Measurements from ENCODE around the gene NUP210.

NUP210 gene

GRCh38 chr3:13420045-13420830 is at the start of gene NUP210:
Gene NUP210 (minus strand): TSS chr3:13420322. CDS start chr3:13420226, 96 bp downstream.
- peak; percentile 78 to 79 for DNase-seq (ENCODE audit: low read depth in 1 of 2, low spot score in 1 of 2)
- TF ChIP-seq JUND (IDR thresholded peaks at IDR 0.05; ENCODE audit: low read depth) = no peak
- in situ Hi-C loops (cut with HindIII; ENCODE audit: low pct_unique_long_range_greater_than_20kb, low sequenced_read_pairs) = no loop called here

GRCh38 chr3:13466781-13467180 is 46.7 kb upstream of the NUP210 start:
- TF ChIP-seq JUND (IDR thresholded peaks at IDR 0.05; ENCODE audit: low read depth) = no peak
- in situ Hi-C loops (cut with HindIII; ENCODE audit: low pct_unique_long_range_greater_than_20kb, low sequenced_read_pairs) = no loop called here
- peak in 1 of 2 experiments; percentile 52 for DNase-seq (ENCODE audit: low read depth in 1 of 2, low spot score in 1 of 2)

DNA sequence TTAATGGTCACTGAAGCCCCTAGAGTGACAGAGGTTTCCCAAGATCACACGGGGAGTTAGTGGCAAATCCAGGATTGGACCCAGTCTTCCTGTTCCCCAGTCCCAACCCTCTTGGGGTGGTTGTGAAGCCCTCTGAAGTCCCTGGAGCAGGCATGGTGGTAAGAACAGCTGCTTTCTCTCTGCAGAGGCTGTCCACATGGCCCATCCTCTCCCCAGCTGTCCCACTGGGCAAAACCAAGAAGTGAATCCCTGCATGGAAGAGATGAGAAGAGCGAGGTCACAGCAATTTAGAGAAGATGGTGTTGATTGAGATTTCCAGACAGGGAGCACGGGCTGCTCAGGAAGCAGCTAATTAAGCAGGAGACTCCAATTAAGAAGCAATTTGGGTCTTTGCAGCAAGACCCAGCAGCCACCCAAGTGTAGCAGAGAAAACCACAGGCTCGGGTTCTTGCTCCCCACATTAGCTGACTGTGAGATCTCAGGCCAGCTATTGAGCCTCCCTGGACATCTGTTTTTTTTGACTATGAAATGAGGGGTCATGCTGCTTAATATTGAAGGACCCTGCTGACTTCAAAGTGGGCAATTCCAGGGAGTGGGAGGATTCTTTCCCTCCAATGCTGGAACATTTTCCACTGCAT is 45.2 kb upstream of the NUP210 start:
- in situ Hi-C loops (cut with HindIII; ENCODE audit: low pct_unique_long_range_greater_than_20kb, low sequenced_read_pairs) = no loop called here
- no peak for DNase-seq (ENCODE audit: low read depth in 1 of 2, low spot score in 1 of 2)
- TF ChIP-seq JUND (IDR thresholded peaks at IDR 0.05; ENCODE audit: low read depth) = no peak

DNA sequence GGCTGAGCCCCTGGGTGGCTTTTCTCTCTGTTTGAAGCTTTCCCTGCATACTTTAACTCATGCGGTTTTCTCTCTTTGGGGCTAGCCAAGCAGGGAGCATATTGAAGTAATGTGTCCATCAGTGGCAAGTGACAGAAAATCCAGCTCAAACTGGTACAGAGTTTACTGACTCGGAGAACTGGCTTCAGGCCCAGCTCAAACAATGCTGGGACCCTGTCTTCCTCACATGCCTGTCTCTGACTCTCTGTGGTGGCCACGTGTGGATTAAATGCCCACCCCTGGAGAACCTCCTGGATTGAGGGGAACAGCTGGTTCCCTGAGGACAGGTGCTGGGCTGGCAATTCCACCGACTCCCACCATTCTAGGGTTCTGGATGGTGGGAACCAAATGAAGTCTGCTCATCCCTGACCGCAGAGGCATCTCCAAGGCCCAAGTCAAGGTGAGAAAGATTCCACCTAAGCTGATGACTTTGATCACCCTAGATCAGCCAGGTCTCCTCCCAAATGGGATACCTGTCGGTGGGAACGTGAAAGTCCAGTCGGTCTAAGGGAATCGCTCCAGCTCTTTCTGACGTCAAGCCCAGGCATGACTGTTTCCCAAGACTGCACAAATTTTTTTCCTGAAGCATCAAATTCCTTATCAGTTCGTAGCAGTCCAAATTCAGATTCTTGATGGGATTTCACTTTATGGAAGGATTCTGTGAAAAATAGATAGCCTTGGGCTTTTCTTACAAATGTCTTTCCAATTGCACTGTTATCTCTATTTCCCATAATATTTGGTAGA is 43.7 kb upstream of the NUP210 start:
- in situ Hi-C loops (cut with HindIII; ENCODE audit: low pct_unique_long_range_greater_than_20kb, low sequenced_read_pairs) = no loop called here
- TF ChIP-seq JUND (IDR thresholded peaks at IDR 0.05; ENCODE audit: low read depth) = no peak
- no peak for DNase-seq (ENCODE audit: low read depth in 1 of 2, low spot score in 1 of 2)

GRCh38 chr3:13462822-13463221 is 42.7 kb upstream of the NUP210 start:
- TF ChIP-seq JUND (IDR thresholded peaks at IDR 0.05; ENCODE audit: low read depth) = no peak
- in situ Hi-C loops (cut with HindIII; ENCODE audit: low pct_unique_long_range_greater_than_20kb, low sequenced_read_pairs) = no loop called here
- DNase-seq (ENCODE audit: low read depth in 1 of 2, low spot score in 1 of 2) = no peak

- in situ Hi-C loops (cut with HindIII; ENCODE audit: low pct_unique_long_range_greater_than_20kb, low sequenced_read_pairs) = no loop called here
- DNase-seq (ENCODE audit: low read depth in 1 of 2, low spot score in 1 of 2) = no peak
Observed at GRCh38 chr3:13462125-13462629, 42.1 kb upstream of the NUP210 start.

DNA sequence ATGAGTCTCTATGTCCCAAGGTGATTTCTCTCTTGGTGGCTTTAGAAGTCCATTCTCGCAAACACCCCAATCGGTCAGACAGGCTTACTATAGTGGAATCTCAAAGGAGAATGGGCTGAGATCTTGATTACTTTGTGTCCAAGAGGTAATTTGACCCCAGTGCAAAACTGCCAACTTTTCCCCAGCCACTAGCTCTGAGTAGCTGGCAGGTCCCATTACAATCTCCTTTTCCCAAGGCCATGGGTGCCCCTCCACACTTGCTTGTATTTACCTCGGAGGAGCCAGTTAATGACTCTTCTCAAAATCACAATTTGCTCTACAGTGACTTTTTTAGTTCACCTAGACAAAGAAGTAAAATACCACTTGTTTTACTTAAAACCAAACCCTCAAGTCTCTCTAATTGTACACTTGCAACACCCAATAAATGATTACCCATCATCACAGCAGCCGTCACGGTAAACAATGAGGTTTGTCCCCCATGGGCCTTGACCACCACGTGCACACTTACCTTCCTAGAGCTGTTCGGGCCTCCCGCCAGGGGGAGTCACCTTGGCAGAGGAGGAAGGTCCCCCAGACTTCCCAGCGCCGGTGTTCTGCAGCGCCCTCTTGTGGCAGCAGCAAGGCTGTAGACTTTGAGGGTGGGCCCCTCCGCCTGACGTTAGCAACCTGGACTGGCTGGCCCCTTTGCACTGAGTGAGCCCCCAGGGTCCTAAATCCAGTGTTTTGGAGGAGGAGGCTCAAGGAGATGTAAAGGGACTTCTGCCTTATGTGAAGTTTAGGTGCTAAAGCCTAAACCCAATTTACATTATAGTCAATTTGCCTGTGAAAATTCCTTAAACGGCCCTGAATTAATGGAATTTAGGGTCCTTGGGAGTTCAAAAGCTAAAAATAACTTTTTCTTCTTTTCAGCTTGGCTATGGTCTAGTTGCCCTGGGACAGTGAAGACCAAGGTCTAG is 41.3 kb upstream of the NUP210 start:
- no peak for TF ChIP-seq JUND (IDR thresholded peaks at IDR 0.05; ENCODE audit: low read depth)
- DNase-seq (ENCODE audit: low read depth in 1 of 2, low spot score in 1 of 2) = peak in 1 of 2 experiments; percentile 91
- in situ Hi-C loops (cut with HindIII; ENCODE audit: low pct_unique_long_range_greater_than_20kb, low sequenced_read_pairs) = no loop called here

More at GRCh38 chr3:13462125-13462629, 42.1 kb upstream of the NUP210 start:
- TF ChIP-seq JUND (IDR thresholded peaks at IDR 0.05; ENCODE audit: low read depth) = no peak

DNA sequence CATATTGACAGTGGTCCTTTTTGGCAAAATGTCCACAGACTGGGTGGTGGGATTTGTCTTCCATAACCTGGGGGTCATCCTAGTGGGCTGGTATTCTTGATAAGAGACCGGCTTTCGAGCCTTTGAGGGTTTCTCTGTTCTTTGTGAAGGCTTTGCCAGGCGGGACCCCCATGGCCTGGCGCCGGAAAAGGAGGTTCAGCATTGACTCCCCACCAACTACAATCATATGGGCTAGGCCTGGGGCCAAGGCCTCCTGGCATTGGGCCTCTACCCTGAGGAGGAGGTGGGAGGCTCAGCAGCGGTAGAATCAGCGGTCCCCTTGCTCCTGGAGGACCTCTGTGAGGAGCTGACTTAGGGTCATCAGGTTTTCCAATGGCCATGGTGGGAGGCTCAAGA is 40.2 kb upstream of the NUP210 start:
- no peak for TF ChIP-seq JUND (IDR thresholded peaks at IDR 0.05; ENCODE audit: low read depth)
- no peak for DNase-seq (ENCODE audit: low read depth in 1 of 2, low spot score in 1 of 2)
- in situ Hi-C loops (cut with HindIII; ENCODE audit: low pct_unique_long_range_greater_than_20kb, low sequenced_read_pairs) = no loop called here

- in situ Hi-C loops (cut with HindIII; ENCODE audit: low pct_unique_long_range_greater_than_20kb, low sequenced_read_pairs) = no loop called here
- no peak for TF ChIP-seq JUND (IDR thresholded peaks at IDR 0.05; ENCODE audit: low read depth)
- DNase-seq (ENCODE audit: low read depth in 1 of 2, low spot score in 1 of 2) = no peak
Observed at GRCh38 chr3:13459605-13460340, 39.7 kb upstream of the NUP210 start.

GRCh38 chr3:13457593-13457992 is 37.5 kb upstream of the NUP210 start:
- DNase-seq (ENCODE audit: low read depth in 1 of 2, low spot score in 1 of 2) = no peak
- in situ Hi-C loops (cut with HindIII; ENCODE audit: low pct_unique_long_range_greater_than_20kb, low sequenced_read_pairs) = no loop called here
- TF ChIP-seq JUND (IDR thresholded peaks at IDR 0.05; ENCODE audit: low read depth) = no peak

GRCh38 chr3:13455644-13456043 is 35.5 kb upstream of the NUP210 start:
- in situ Hi-C loops (cut with HindIII; ENCODE audit: low pct_unique_long_range_greater_than_20kb, low sequenced_read_pairs) = no loop called here
- DNase-seq (ENCODE audit: low read depth in 1 of 2, low spot score in 1 of 2) = peak in 1 of 2 experiments; percentile 54
- no peak for TF ChIP-seq JUND (IDR thresholded peaks at IDR 0.05; ENCODE audit: low read depth)
